Limb (tissue), 2 donors: ENCODE measurements around the gene ADAMTSL2.

Experiments
- DNase-seq, 2 donors: peaks; one replicate each; pipeline ENCODE4 v3.0.0-alpha.2; 2016; ENCODE audit errors: extremely low spot score in 2 of 2

The ADAMTSL2 gene

DNA sequence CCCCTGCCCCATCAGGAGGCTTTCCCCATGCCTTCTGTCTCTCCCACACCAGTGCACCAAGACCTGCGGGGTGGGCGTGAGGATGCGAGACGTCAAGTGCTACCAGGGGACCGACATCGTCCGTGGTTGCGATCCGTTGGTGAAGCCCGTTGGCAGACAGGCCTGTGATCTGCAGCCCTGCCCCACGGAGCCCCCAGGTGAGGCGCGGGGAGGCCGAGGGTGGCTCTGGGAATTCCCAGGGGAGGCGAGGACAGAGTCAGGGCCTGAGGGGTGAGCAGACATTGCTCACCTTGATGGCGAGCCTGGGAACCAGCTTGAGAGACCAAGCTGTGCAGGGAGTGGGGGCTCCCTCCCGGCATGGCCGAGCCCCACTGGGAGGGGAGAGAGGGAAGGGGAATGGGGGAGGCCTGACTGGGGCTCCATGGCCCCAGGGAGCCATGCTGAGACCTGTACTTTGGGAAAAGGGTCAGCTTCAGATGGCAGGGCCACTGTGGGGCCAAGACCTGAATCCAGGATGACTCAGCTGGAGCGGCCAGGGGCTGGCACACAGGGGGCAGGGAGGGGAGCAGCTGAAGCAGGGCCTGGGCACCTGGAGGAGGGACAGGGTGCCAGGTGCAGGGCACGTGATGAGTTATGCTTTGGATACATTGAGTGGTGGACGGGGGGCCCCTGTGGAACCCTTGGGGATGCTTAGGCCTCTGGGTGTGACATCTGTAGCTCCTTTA, 39.4 kb downstream of the ADAMTSL2 start:
- DNase-seq = no peak

DNA sequence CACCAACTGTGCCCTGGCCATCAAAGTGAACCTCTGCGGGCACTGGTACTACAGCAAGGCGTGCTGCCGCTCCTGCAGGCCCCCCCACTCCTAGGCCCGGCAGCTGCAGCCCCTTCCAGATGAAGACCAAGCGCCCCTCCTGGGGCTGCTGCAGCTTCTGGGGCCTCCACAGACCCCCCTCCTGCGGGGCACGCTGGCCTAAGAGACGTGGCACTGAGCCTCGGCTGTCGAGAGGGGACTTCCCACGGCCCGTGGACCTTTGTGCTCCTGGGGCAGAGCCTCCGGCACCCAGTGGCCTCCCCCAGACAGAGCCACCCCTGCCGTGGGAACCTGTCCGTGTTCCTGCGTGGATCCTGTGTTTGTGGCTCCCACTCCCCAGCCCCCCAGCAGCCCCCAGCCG, 40.3 kb downstream of the ADAMTSL2 start:
- DNase-seq = no peak

DNA sequence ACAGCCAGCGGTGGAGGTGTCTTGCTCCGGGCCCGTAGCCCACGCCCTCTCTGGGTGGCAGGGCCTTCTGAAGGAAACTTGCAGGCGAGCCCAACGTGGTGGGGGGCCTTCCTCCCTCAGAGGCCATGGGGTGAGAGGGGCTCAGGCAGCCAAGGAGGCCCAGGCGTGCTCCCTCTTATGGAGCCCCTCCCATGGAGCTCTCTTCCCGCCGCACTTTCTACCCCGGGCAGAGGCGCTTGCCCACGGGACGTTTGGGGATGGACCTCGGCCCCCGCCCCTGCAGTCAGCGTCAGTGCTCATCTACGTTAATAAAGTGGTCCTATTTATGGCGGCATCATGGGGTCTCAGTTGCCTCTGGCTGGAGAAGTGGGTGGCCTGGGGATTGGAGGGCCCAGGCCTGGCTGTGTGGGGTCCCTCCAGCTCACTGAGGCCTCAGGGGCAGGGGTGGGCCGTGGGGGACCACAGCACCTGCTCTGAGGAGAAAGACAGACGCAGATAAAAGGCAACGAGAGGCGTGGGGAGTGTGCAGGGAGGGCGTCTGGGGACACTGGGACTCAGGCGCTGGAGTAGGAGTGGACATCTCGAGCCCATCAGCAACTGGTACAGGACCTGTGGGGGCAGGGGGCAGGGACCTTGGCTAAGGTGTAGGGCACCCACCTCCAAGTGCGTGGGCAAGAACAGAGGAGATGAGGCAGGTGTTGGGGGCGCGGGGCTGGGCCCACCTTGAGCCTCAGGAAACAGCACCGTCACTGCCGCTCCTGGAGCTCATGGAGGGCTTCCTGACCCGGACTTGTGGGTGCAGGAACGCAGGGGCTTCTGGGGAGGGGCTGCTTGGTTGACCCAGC, 40.9 kb downstream of the ADAMTSL2 start:
- no peak for DNase-seq

GRCh38 chr9:133576031-133576874, 41.7 kb downstream of the ADAMTSL2 start:
- no peak for DNase-seq

- no peak for DNase-seq
Measured at GRCh38 chr9:133576875-133577736, 42.6 kb downstream of the ADAMTSL2 start.

DNA sequence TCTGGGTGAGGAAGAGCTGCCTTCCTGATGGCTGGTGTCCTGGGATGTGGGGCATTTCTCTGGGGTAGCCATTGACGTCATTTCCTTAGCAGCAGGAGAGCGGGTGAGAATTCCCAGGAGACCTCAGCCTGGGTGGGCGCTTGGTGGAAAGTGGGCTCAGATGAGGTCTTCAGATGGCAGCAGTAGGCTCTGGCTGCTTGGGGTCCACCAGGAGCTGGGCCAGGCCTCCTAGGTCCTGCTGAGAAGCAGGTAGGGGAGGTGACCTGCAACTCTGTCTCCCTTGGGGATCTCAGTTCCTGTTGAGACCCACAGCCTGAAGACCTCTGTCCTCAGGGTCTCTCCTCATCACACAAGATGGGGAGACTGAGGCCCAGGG, 43.2 kb downstream of the ADAMTSL2 start:
- DNase-seq = no peak

GRCh38 chr9:133578524-133579441, 44.3 kb downstream of the ADAMTSL2 start:
- no peak for DNase-seq

- DNase-seq = no peak
Measured at GRCh38 chr9:133579601-133580418, 45.3 kb downstream of the ADAMTSL2 start.

DNA sequence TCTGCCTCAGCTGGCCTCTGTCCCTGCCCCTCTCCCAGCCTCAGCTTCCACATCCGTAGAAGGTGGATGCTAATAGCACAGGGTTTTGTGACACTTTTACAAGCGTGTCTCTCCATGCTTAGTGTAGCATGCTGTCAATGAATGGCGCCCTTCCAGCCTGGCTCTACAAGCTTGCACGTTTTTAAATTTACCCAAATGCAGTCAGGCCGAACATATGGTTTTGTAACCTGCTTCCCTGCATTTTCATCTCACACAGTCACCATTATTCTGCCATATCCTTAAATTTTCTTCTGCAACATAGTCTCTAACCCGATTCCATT, 45.9 kb downstream of the ADAMTSL2 start:
- DNase-seq = no peak

DNA sequence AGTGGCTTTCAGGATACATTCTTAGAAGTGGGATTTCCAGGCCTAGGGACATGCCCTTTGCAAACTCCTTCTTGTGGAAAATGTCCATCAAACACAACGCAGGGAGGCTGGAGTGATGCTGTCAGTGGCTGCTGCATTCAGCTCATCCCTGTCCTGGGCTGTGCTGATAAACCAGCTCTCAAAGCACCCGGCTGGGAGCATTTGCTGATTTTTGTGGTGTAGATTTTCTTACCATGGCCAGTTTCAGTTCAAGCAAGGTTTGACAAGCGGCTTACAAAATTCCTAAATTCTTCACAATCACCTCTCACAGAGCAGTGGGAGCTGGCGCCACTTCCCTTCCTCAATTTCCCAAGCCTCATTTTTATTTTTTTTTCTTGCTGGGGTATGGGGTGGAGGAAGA, 46.5 kb downstream of the ADAMTSL2 start:
- no peak for DNase-seq

GRCh38 chr9:133581513-133582343, 47.2 kb downstream of the ADAMTSL2 start:
- no peak for DNase-seq

- no peak for DNase-seq
Measured at GRCh38 chr9:133582501-133583045, 48.1 kb downstream of the ADAMTSL2 start.

- DNase-seq = no peak
Measured at GRCh38 chr9:133583111-133583510, 48.6 kb downstream of the ADAMTSL2 start.

- DNase-seq = no peak
Measured at GRCh38 chr9:133583586-133583985, 49.1 kb downstream of the ADAMTSL2 start.

DNA sequence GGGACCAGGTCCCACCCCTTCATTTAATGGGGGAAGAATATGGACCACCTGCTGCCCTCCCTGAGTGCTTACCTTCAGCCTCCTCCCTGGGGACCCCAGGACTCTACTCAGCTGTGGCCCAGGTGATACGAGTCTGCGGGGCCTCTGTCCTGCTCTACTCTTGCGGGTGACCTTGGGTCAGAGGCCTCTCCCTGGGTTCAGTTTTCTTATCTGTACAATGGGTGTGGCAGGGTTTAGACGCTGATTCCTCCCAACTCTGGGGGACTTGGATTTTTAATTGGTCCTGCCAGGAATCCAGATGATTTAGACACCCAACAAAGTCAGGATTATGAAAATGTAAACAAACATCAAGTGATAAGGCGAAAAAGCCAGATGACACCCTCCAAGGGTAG, 49.7 kb downstream of the ADAMTSL2 start:
- no peak for DNase-seq

- peak; percentile 44 to 76 for DNase-seq
Measured at GRCh38 chr9:133584559-133585476, 50.3 kb downstream of the ADAMTSL2 start.
